Activated naive CD8-positive, alpha-beta T cell treated with anti-CD3 and anti-CD28 coated beads, Interleukin-2, amount 10 ng/mL, durations not matched to agents 7 days and 5 days (primary cell): ENCODE results near the gene FREM2. TPM values are rescaled to one million over a fixed set of nuclear protein-coding genes. Genes with fewer than 3 reads are reported as not detected.

Experiments
- ATAC-seq: fragments of 150-1000 bp; cut with Tn5 transposase; one replicate; pipeline ENCODE4 v1.10.0; 2021; ENCODE audit warnings: low read depth, moderate library complexity
- POLR2A ChIA-PET: fragments of 350-600 bp; sonication (Branson Sonifier 250); formaldehyde crosslinking; loops from one replicate; lab custom pipeline; 2021; ENCODE audit warnings: antibody characterized with exemption; lab: Charles Lee
- DNase-seq: peaks from one replicate; pipeline ENCODE4 v3.0.0; 2021
- H3K27ac Mint-ChIP-seq: one replicate; pipeline ENCODE4 v1.8.0; 2022; ENCODE audit warnings: mild to moderate bottlenecking, mixed read lengths
- H3K27me3 Mint-ChIP-seq: one replicate; pipeline ENCODE4 v1.8.0; 2022; ENCODE audit warnings: mild to moderate bottlenecking, moderate library complexity, mixed read lengths
- H3K36me3 Mint-ChIP-seq: one replicate; pipeline ENCODE4 v1.8.0; 2021; ENCODE audit warnings: mild to moderate bottlenecking, mixed read lengths
- H3K4me1 Mint-ChIP-seq: one replicate; pipeline ENCODE4 v1.8.0; 2021; ENCODE audit warnings: mixed read lengths
- H3K4me3 Mint-ChIP-seq: one replicate; pipeline ENCODE4 v1.8.0; 2022; ENCODE audit warnings: mild to moderate bottlenecking, moderate library complexity, mixed read lengths
- H3K9me3 Mint-ChIP-seq: one replicate; pipeline ENCODE4 v1.8.0; 2021; ENCODE audit warnings: mixed read lengths
- total RNA-seq, 2 experiments: library from RNA; stranded (reverse); gene quantifications; one replicate each; pipeline ENCODE4 v1.2.3, GENCODE V29; 2021

Gene FREM2
- total RNA-seq, 2 experiments from 2014 or later = not detected

GRCh38 chr13:38753878-38754277 lies 67.0 kb downstream of the FREM2 start:
- H3K9me3 Mint-ChIP-seq = no peaks in the 10 kb centered on the region
- POLR2A ChIA-PET = no interaction called here

GRCh38 chr13:38755793-38756192 lies 68.9 kb downstream of the FREM2 start:
- Mint-ChIP-seq H3K4me1 (no peaks in the 10 kb centered on the region), H3K9me3 (no peaks in the 10 kb centered on the region), H3K27me3 (peaks cover 3% of the 10 kb centered on the region), H3K4me3 (no peak overlapping the region), H3K36me3 (no peaks in the 10 kb centered on the region), H3K27ac (no peak overlapping the region)
- no peak for ATAC-seq
- DNase-seq = no peak
- POLR2A ChIA-PET = no interaction called here

More at GRCh38 chr13:38753878-38754277, 67.0 kb downstream of the FREM2 start:
- no peak for DNase-seq
- ATAC-seq = no peak
- Mint-ChIP-seq H3K4me3 (no peak overlapping the region), H3K4me1 (no peaks in the 10 kb centered on the region), H3K27ac (no peak overlapping the region), H3K27me3 (no peaks in the 10 kb centered on the region), H3K36me3 (no peaks in the 10 kb centered on the region)

GRCh38 chr13:38758277-38758676 lies 71.4 kb downstream of the FREM2 start:
- Mint-ChIP-seq H3K4me3 (no peak overlapping the region), H3K27ac (no peak overlapping the region), H3K36me3 (no peaks in the 10 kb centered on the region), H3K4me1 (no peaks in the 10 kb centered on the region), H3K27me3 (peaks cover 3% of the 10 kb centered on the region), H3K9me3 (no peaks in the 10 kb centered on the region)
- no peak for ATAC-seq
- POLR2A ChIA-PET = no interaction called here
- DNase-seq = no peak

GRCh38 chr13:38759390-38759789 lies 72.5 kb downstream of the FREM2 start:
- Mint-ChIP-seq H3K4me1 (no peaks in the 10 kb centered on the region), H3K4me3 (no peak overlapping the region), H3K9me3 (no peaks in the 10 kb centered on the region), H3K27ac (no peak overlapping the region), H3K36me3 (no peaks in the 10 kb centered on the region), H3K27me3 (peaks cover 3% of the 10 kb centered on the region)
- DNase-seq (no peak), ATAC-seq (no peak)
- POLR2A ChIA-PET = no interaction called here

GRCh38 chr13:38763446-38764381 lies 76.8 kb downstream of the FREM2 start:
- Mint-ChIP-seq H3K27ac (no peak overlapping the region), H3K4me3 (no peak overlapping the region), H3K9me3 (no peaks in the 10 kb centered on the region), H3K4me1 (no peaks in the 10 kb centered on the region), H3K36me3 (no peaks in the 10 kb centered on the region), H3K27me3 (peaks cover 5% of the 10 kb centered on the region)
- ATAC-seq (no peak), DNase-seq (no peak)
- POLR2A ChIA-PET = no interaction called here

GRCh38 chr13:38766799-38767198 lies 79.9 kb downstream of the FREM2 start:
- no peaks in the 10 kb centered on the region for H3K4me1 Mint-ChIP-seq
- POLR2A ChIA-PET = no interaction called here
- H3K4me3 Mint-ChIP-seq = no peak overlapping the region
- ATAC-seq (no peak), DNase-seq (no peak)
- H3K27me3 Mint-ChIP-seq = peaks cover 2% of the 10 kb centered on the region
- H3K27ac Mint-ChIP-seq = no peak overlapping the region
- no peaks in the 10 kb centered on the region for H3K9me3 Mint-ChIP-seq
- no peaks in the 10 kb centered on the region for H3K36me3 Mint-ChIP-seq

GRCh38 chr13:38767506-38768265 lies 80.8 kb downstream of the FREM2 start:
- no peak for DNase-seq

GRCh38 chr13:38769526-38769925 lies 82.6 kb downstream of the FREM2 start:
- Mint-ChIP-seq H3K4me1 (no peaks in the 10 kb centered on the region), H3K36me3 (no peaks in the 10 kb centered on the region), H3K4me3 (no peak overlapping the region), H3K9me3 (no peaks in the 10 kb centered on the region), H3K27ac (no peak overlapping the region), H3K27me3 (peaks cover 2% of the 10 kb centered on the region)
- POLR2A ChIA-PET = no interaction called here
- no peak for DNase-seq
- ATAC-seq = no peak

More at GRCh38 chr13:38767506-38768265, 80.8 kb downstream of the FREM2 start:
- no peak overlapping the region for H3K27ac Mint-ChIP-seq
- H3K27me3 Mint-ChIP-seq = peaks cover 2% of the 10 kb centered on the region
- no peaks in the 10 kb centered on the region for H3K4me1 Mint-ChIP-seq
- no peak for ATAC-seq
- H3K4me3 Mint-ChIP-seq = no peak overlapping the region
- POLR2A ChIA-PET = no interaction called here
- no peaks in the 10 kb centered on the region for H3K9me3 Mint-ChIP-seq
- no peaks in the 10 kb centered on the region for H3K36me3 Mint-ChIP-seq

GRCh38 chr13:38775085-38775484 lies 88.2 kb downstream of the FREM2 start:
- Mint-ChIP-seq H3K4me3 (no peak overlapping the region), H3K9me3 (peaks cover 3% of the 10 kb centered on the region), H3K27me3 (no peaks in the 10 kb centered on the region), H3K27ac (no peak overlapping the region), H3K4me1 (no peaks in the 10 kb centered on the region), H3K36me3 (no peaks in the 10 kb centered on the region)
- POLR2A ChIA-PET = no interaction called here
- ATAC-seq (no peak), DNase-seq (no peak)

GRCh38 chr13:38777347-38778119 lies 90.7 kb downstream of the FREM2 start:
- Mint-ChIP-seq H3K27me3 (peaks cover 2% of the 10 kb centered on the region), H3K4me3 (no peak overlapping the region), H3K9me3 (peaks cover 3% of the 10 kb centered on the region), H3K27ac (no peak overlapping the region), H3K4me1 (no peaks in the 10 kb centered on the region), H3K36me3 (no peaks in the 10 kb centered on the region)
- DNase-seq = no peak
- no peak for ATAC-seq
- POLR2A ChIA-PET = no interaction called here

GRCh38 chr13:38781539-38781938 lies 94.7 kb downstream of the FREM2 start:
- peaks cover 2% of the 10 kb centered on the region for H3K27me3 Mint-ChIP-seq

GRCh38 chr13:38784036-38784880 lies 97.4 kb downstream of the FREM2 start:
- POLR2A ChIA-PET = no interaction called here
- Mint-ChIP-seq H3K27me3 (peaks cover 2% of the 10 kb centered on the region), H3K9me3 (no peaks in the 10 kb centered on the region), H3K27ac (no peak overlapping the region), H3K4me1 (no peaks in the 10 kb centered on the region), H3K36me3 (no peaks in the 10 kb centered on the region), H3K4me3 (no peak overlapping the region)
- ATAC-seq = no peak
- no peak for DNase-seq

More at GRCh38 chr13:38781539-38781938, 94.7 kb downstream of the FREM2 start:
- Mint-ChIP-seq H3K9me3 (peaks cover 3% of the 10 kb centered on the region), H3K4me1 (no peaks in the 10 kb centered on the region), H3K36me3 (no peaks in the 10 kb centered on the region), H3K27ac (no peak overlapping the region), H3K4me3 (no peak overlapping the region)
- DNase-seq = no peak
- no peak for ATAC-seq
- POLR2A ChIA-PET = no interaction called here
